DLD1 (cell line): ENCODE data around the gene MBD3L2.
"Not testable (repeated sequence)": the region's sequence is repeated elsewhere in the genome, so short reads cannot be mapped to it uniquely, and the experiment has no call there.

ENCODE experiments used
- in situ Hi-C: cut with HindIII; loops from 2 replicates; pipeline ENCODE4 v1.10.0; 2017; ENCODE audit warnings: low sequenced_read_pairs

MBD3L2 gene

DNA sequence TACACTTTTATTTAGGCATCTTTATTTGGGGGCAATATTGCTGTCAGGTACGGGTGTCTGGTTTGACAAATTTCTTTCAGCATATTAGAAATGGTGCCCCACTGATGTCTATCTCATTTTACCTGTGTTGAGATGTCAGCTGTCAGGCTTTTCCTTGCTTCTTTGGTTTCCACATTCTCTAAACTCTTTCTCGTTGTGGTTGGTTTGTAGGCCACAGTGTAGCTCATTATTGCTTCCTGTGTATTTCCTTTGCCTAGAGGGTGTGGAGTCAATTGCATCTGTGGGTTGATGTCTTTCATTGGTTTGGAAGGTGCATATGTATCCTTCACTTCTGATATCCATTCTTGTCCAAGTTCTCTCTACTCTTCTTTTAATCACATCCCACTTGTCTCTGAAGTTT, 10.9 kb downstream of the MBD3L2 start:
- in situ Hi-C loops: not testable (repeated sequence)

DNA sequence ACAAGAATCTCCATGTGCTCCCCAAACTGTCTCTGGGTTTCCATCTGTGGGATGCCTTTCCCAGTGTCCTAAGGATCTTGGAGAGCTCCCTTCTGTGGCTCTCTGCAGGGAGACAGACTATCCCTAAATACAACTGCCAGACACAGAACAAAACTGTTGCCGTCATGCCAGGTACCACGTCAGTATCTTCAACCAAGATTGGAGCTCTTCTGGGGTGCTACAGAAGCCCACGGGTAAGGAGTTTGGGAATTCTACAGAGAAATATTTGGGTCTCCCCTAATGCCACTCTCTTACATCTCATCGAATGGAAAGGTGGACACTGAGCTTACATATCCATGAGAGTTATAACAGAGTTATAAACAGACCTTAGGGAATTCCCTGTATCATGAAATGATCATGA, 14.2 kb downstream of the MBD3L2 start:
- in situ Hi-C loops: no loop called here

GRCh38 chr19:7063764-7064418, 14.8 kb downstream of the MBD3L2 start:
- in situ Hi-C loops: no loop called here

GRCh38 chr19:7067122-7067521, 18.0 kb downstream of the MBD3L2 start:
- in situ Hi-C loops: not testable (repeated sequence)

DNA sequence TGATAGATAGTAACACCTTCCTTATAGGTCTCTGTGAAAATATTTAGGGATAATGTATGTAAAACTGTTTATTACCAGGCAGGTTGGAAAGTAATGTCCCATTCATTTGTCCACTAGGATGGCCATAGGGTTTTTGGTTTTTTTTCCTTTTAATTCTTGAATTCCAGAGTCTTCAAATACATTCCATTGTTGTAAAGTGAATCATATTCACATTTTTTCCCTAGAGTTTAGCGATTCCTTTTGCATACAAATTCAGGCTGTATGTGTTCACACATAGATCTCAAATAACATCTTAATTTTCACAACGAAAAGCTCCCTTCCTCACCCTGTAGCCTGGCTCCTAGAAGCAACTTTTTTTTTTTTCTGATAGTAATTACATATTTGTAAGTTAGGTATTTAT, 18.6 kb downstream of the MBD3L2 start:
- in situ Hi-C loops: no loop called here

DNA sequence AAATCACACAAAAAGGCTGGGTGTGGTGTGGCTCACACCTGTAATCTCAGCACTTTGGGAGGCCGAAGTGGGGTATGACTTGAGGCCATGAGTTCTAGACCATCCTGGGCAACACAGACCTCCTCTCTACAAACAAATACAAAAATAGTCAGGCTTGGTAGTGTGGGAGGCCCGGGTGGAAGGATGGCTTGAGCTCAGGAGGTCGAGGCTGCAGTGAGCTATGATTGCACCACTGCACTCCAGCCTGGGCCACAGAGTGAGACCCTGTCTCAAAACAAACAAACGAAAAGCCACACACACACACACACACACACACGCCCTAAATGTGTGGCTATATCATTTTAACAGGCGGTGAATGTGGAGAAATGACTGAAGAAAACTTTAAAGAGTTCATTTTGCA, 19.5 kb downstream of the MBD3L2 start:
- in situ Hi-C loops: no loop called here

DNA sequence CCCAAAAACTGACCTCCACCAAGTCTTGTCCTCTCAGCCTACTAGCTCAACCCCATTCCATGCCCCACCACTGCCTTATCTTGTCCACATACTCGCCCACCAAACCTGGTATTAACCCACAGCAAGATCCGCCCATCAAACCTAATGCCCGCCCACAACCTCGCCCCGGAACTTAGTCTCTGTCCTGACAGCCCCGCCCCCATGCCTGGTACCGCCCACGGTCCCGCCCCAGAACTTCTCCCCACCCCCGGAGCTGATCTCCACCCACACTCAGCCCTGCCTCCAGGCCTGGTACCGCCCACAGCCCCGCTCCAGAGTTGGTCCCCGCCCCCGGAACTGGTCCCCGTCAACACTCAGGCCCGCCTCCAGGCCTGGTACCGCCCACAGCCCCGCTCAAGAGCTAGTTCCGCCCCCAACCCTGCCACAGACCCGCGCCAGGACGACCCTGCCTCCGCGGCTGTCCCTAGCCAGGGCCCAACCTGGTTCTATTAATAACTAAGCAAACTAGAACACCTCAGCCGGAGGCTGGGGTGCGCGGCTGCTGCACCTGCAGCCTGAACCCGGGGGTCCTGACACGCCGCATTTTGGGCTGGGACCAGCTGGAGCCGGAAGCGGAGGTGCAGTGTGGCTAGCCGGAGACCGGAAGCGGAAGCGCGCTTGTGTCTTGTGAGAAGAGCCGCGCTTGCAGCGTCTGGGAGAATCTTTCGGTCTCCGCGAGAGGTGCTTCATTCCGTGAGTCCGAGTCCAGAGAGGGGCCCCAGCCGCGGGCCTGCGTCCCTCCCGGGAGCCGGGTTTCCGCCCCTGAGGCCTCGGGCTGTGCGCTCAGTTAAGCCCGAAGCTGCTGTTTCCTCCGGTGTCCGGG, 20.2 kb downstream of the MBD3L2 start, which contains the start of gene ZNF557:
ZNF557 (plus strand) TSS at position 662 of the 862 bp plus-strand sequence. CDS start 5,372 bp downstream, outside the sequence.
- in situ Hi-C loops: no loop called here

DNA sequence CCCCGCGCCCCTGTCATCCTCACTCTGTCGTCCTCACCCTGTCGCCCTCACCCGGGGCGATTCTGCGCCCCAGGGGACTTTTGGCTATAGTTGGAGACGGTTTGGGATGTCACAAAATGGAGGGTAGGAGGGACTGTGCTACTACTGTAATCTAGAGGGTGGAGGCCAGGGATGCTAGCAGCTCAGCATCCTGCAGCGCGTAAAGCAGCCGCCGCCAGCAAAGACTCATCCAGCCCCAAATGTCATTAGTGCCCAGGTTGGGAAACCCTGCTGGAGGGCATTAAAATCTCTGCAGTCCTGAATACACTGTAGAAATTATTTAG, 20.7 kb downstream of the MBD3L2 start:
- in situ Hi-C loops: no loop called here

- in situ Hi-C loops: no loop called here
Observed at GRCh38 chr19:7072541-7072940, 23.4 kb downstream of the MBD3L2 start.

- in situ Hi-C loops: no loop called here
Observed at GRCh38 chr19:7074705-7075282, 25.7 kb downstream of the MBD3L2 start.

GRCh38 chr19:7076151-7076550, 27.0 kb downstream of the MBD3L2 start:
- in situ Hi-C loops: no loop called here

DNA sequence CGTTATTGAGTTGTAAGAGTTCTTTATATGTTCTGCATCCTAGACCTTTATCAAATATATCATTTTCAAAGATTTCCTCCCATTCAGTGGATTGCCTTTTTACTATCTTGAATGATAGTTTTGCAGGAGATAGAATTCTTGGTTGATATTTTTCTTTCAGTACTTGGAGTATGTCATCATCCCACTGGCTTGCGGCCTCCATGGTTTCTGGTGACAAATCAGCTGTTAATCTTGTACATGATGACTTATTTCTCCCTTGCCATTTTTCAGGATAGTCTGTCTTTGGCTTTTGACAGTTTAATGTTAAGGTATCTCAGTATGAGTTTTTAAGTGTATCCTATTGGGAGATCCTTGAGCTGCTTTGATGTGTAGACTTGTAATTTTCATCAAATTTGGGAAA, 28.9 kb downstream of the MBD3L2 start:
- in situ Hi-C loops: no loop called here

DNA sequence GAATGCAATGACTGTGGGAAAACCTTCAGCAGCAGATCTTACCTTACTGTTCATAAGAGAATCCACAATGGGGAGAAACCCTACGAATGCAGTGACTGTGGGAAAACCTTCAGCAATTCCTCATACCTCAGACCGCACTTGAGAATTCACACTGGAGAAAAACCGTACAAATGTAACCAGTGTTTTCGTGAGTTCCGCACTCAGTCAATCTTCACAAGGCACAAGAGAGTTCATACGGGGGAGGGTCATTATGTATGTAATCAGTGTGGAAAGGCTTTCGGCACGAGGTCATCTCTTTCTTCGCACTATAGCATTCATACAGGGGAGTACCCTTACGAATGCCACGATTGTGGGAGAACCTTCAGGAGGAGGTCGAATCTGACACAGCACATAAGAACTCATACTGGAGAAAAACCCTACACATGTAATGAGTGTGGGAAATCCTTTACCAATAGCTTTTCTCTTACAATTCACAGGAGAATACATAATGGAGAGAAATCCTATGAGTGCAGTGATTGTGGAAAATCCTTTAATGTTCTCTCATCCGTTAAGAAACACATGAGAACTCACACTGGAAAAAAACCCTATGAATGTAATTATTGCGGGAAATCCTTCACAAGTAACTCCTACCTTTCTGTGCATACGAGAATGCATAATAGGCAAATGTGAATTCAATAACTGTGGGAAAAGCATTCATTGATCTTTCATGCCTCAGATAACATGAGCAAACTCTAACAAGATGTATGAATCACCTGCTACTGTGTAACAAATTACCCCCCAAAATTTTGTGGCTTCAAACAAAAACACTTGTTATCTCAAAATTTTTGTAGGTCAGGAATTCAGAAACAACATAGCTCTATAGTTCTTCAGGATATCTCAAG, 34.2 kb downstream of the MBD3L2 start:
- in situ Hi-C loops: no loop called here

GRCh38 chr19:7088999-7089398, 39.9 kb downstream of the MBD3L2 start:
- in situ Hi-C loops: no loop called here

DNA sequence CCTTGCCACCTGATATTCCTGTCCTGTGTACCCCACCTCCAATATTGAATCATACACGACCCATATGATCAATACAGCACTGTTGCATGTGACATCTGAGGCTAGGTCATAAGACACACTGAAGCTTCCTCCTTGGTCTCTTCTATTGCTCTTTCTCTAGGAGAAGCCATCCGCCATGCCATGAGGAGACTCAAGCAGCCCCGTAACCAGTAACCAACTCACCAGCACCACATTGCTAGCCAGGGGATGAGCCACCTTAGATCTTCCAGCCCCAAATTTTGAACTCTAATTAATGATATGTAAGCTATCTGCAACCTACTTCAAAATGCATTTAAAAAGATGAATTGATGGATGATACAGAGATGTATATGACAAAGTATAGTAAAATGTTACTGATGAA, 49.0 kb downstream of the MBD3L2 start:
- in situ Hi-C loops: no loop called here

DNA sequence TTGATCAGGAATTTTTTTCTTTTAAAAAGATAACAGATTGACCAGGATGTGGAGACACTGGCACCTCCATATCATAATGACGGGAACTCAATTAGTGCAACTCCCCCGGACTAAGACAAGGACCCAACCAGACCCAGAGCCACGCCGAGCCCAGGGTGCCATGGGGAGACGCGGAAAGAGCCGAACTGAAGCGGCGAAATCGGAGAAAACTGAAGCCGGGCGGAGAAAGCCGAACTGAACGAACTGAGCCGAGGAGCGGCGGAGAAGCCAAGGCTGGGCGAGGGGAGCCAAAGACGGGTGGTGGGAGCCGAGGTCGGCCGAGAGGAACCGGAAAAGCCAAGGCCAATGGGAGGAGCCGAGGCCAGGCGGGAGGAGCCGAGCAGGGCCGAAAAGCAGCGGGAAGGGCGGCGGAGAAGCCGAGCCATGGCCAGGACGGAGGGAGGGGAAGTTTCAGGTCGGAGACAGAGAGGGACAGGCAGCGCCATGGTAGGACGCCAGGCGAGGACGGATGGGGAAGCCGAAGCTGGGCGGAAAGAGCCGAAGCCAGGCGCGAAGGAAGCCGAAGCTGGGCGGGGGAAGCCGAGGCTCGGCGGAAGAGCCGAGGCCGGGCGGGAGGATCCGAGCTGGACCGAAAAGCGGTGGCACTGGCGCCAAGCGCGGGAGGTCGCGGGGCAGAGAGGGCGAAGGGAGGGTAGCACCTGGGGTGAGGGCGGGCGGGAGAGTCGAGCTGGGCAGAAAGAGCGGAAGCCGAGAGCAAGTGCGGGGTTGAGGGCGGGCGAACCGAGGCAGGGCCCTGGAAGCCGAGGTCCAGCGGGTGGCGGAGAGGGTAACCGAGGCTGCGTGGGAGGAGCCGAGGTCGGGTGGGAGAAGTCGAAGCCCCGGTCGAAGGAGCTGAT, 49.8 kb downstream of the MBD3L2 start:
- in situ Hi-C loops: no loop called here

DNA sequence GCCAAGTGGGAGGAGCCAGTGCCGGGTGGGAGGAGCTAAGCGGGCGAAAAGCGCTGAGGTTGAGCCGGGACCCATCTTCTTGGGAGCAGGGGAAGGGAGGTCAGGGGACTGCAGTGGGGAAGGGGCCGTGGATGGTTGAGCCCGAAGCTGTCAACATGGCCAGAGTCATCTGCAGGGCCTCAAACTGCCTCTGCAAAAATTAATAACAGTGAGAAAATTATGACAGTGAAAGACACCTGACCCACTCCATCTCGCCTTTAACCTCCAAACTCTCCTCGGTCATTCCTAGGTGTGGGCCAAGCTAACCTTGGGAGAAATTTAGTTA, 50.4 kb downstream of the MBD3L2 start:
- in situ Hi-C loops: no loop called here
